ENCODE data around the gene TRAPPC2L.

Gene TRAPPC2L

DNA sequence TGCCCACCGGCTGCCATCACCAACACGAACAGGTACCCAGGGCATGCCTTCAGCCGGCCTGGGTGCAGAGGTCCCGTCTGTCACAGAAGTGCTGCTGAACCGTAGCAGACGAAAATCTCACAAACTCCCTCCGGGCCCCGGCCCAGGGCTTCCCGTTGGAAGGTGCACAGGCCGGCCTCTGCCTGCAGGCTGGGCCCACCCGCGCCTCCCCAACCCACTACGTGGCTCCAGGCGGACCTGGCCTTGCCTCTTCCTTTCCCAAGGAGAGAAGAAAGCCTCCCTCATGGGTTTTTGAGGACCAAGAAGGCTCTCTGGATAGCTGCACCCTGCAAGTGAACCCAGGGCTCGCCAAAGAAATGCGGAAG lies 55.0 kb downstream of the TRAPPC2L start:
- no peak for DNase-seq
